ENCODE measurements around the gene SCFD2. TPM values are rescaled to one million over a fixed set of nuclear protein-coding genes. Genes with fewer than 3 reads are reported as not detected.

SCFD2 gene
- total RNA-seq, 1 donor from 2014 or later: 11.0 TPM

GRCh38 chr4:52850406-52851124 is 515.3 kb downstream of the SCFD2 start:
- DNase-seq (ENCODE audit: low read depth): no peak
- no peaks in the 10 kb centered on the region for H3K36me3 ChIP-seq (ENCODE audit: control insufficient read depth, insufficient read depth, low read length)
- H3K27me3 ChIP-seq (ENCODE audit: control insufficient read depth, insufficient read depth, low read length): no peaks in the 10 kb centered on the region
- TF ChIP-seq CTCF (IDR thresholded peaks at IDR 0.05; ENCODE audit: insufficient read depth, low read length, poor library complexity, severe bottlenecking): no peak
- no peak overlapping the region for H3K4me3 ChIP-seq (ENCODE audit: low read depth, low read length)

GRCh38 chr4:52848254-52848653 is 517.6 kb downstream of the SCFD2 start:
- Histone ChIP-seq H3K36me3 (ENCODE audit: control insufficient read depth, insufficient read depth, low read length) (no peaks in the 10 kb centered on the region), H3K27me3 (ENCODE audit: control insufficient read depth, insufficient read depth, low read length) (no peaks in the 10 kb centered on the region), H3K4me3 (ENCODE audit: low read depth, low read length) (no peak overlapping the region)
- TF ChIP-seq CTCF (IDR thresholded peaks at IDR 0.05; ENCODE audit: insufficient read depth, low read length, poor library complexity, severe bottlenecking): no peak
- no peak for DNase-seq (ENCODE audit: low read depth)

- H3K4me3 ChIP-seq (ENCODE audit: low read depth, low read length): no peak overlapping the region
- DNase-seq (ENCODE audit: low read depth): no peak
- no peaks in the 10 kb centered on the region for H3K36me3 ChIP-seq (ENCODE audit: control insufficient read depth, insufficient read depth, low read length)
- no peak for TF ChIP-seq CTCF (IDR thresholded peaks at IDR 0.05; ENCODE audit: insufficient read depth, low read length, poor library complexity, severe bottlenecking)
- no peaks in the 10 kb centered on the region for H3K27me3 ChIP-seq (ENCODE audit: control insufficient read depth, insufficient read depth, low read length)
Observed at GRCh38 chr4:52846502-52846901, 519.4 kb downstream of the SCFD2 start.

GRCh38 chr4:52844596-52844995 is 521.3 kb downstream of the SCFD2 start:
- Histone ChIP-seq H3K4me3 (ENCODE audit: low read depth, low read length) (no peak overlapping the region), H3K27me3 (ENCODE audit: control insufficient read depth, insufficient read depth, low read length) (no peaks in the 10 kb centered on the region), H3K36me3 (ENCODE audit: control insufficient read depth, insufficient read depth, low read length) (no peaks in the 10 kb centered on the region)
- TF ChIP-seq CTCF (IDR thresholded peaks at IDR 0.05; ENCODE audit: insufficient read depth, low read length, poor library complexity, severe bottlenecking): no peak
- DNase-seq (ENCODE audit: low read depth): no peak

- no peak for DNase-seq (ENCODE audit: low read depth)
- no peak for TF ChIP-seq CTCF (IDR thresholded peaks at IDR 0.05; ENCODE audit: insufficient read depth, low read length, poor library complexity, severe bottlenecking)
- Histone ChIP-seq H3K36me3 (ENCODE audit: control insufficient read depth, insufficient read depth, low read length) (no peaks in the 10 kb centered on the region), H3K4me3 (ENCODE audit: low read depth, low read length) (no peak overlapping the region), H3K27me3 (ENCODE audit: control insufficient read depth, insufficient read depth, low read length) (no peaks in the 10 kb centered on the region)
Observed at GRCh38 chr4:52843958-52844357, 521.9 kb downstream of the SCFD2 start.

GRCh38 chr4:52843351-52843750 is 522.5 kb downstream of the SCFD2 start:
- TF ChIP-seq CTCF (IDR thresholded peaks at IDR 0.05; ENCODE audit: insufficient read depth, low read length, poor library complexity, severe bottlenecking): no peak
- Histone ChIP-seq H3K27me3 (ENCODE audit: control insufficient read depth, insufficient read depth, low read length) (no peaks in the 10 kb centered on the region), H3K36me3 (ENCODE audit: control insufficient read depth, insufficient read depth, low read length) (no peaks in the 10 kb centered on the region), H3K4me3 (ENCODE audit: low read depth, low read length) (no peak overlapping the region)
- no peak for DNase-seq (ENCODE audit: low read depth)
